Daoy (cell line): Measurements from ENCODE around the gene TYMS. TPM values are rescaled to one million over a fixed set of nuclear protein-coding genes. Genes with fewer than 3 reads are reported as not detected.
"Not testable (repeated sequence)": the region's sequence is repeated elsewhere in the genome, so short reads cannot be mapped to it uniquely, and the experiment has no call there.

Experiments
- DNase-seq: peaks from one replicate; pipeline ENCODE4 v3.0.0-alpha.2; 2015; ENCODE audit warnings: low read depth
- total RNA-seq: library from RNA; depleted of rRNA; stranded (reverse); fragments of >200 nt; shearing (Covaris generic); gene quantifications from 2 replicates; pipeline ENCODE4 v1.2.3, GENCODE V29; 2014

TYMS gene
- total RNA-seq, 1 experiment from 2014 or later: 20.9 TPM

DNA sequence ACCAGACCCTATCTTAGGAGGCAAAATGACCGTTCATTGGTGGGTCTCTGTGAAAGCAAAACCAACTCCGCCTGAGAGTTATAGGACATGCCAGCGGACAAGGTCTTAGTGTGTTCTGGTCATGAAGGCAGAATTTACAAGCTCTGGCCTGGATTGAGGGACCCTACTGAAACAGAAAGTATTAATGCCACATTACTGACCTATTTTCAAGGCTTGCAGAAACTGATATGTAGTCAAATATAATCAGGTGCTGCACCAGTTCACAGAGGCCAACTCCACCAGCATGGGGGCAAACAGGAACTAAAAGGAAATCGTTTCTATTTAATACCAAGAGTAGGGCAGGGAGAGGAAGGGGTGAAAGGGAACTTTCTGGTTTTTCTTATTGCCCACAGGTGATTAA is 19.7 kb downstream of the TYMS start:
- no peak for DNase-seq

DNA sequence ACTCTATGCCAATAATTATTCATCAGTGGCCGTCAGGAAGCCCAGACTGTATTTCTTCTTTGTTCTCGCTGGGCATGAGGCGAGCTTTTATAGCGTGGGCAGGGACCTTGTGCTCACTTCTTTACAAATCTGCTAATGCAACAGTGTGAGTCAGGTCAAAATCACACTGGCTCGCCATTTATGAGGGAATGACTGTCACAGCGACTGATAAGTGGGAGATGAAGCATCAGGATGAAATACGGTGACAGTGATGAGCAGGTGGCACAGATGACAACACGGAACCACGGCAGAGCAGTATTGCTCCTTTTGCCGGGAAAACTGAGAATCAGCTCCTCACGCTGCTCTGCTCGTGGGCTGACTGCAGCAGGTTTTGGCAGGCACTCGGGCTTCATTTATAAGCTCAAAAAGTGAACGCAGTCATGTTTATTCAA is 20.5 kb downstream of the TYMS start:
- DNase-seq: no peak

DNA sequence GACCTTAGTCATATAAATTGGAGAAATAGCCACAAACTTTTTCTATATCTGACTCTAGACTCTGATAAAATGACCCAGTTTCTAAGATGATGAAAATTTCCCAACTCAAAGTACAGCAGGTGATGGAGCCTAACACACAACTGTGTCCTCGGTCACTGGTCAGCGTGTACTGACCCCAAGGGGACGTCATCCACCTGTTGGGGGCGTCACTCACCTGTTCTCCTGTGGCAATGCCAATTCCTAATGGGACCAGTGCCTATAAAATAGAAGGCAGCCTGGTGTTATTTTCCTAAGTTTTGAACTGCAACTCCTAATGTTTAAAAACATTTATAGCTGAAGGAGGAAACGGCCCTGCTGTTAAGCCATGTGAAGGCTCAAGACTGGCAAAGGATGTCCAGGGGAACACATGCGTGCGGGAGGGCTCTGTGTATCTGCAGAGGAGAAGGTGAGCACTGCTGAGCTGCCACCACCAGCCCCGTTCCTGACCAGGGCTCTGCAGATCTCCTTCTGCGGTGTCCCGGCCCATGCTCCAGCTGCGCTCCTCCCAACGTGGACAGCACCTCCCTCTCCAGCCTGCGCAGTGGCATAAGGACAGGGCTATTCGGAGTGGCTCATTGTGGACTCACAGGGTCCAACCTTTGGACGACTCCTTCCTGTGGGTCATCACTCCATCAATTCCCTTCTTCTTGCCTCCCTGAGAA is 21.2 kb downstream of the TYMS start:
- no peak for DNase-seq

DNA sequence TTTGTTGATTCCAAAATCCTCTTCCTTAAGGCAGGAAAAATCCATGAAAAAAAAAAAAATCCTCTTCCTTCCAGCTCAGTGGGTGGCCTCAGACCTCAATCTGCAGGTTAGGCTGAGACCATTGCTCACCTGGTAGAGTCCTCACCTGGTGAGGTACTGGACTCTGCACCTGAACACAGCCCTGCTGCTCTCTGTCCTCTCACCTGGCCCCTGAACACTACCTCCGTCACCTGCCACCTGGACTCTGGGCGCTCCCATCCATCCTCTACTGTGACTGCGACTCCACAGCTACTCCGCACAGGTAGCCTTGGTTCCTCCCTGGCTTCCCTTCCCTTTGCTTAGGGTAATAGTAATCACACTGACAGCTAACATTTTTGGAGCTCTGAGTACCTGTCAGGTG is 22.1 kb downstream of the TYMS start:
- no peak for DNase-seq

DNA sequence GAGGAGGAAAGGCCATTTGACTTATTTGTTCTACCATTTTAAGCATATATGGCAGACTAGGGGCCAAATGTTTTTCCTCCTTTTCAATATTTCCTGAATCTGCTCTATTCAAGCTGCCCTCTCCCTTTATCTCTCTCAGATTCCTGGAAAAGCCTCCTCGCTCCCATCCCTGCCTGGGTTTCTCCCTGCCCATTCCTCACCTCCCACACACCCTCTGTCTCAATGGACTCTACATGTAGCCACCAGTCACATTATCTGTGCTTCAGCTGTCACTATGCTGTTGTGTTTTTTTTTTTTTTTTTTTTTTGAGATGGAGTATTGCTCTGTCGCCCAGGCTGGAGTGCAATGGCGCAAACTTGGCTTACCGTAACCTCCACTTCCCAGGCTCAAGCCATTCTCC is 22.9 kb downstream of the TYMS start:
- no peak for DNase-seq

DNA sequence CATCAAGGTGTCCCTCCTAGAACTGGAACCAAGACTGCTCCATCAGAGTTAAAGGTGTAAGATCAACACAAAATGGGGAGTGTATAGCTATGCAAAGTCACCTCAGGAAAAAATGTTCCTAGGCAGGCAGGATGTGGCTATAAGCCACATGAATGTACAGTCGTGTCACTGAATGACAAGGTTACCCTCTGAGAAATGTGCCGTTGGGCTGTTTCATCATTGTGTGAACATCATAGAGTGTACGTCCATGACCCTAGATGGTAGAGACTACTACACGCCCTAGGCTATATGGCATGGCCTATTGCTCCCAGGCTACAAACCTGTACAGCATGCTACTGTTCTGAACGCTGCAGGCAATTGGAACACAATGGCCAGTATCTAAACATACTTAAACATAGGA is 24.5 kb downstream of the TYMS start:
- no peak for DNase-seq

DNA sequence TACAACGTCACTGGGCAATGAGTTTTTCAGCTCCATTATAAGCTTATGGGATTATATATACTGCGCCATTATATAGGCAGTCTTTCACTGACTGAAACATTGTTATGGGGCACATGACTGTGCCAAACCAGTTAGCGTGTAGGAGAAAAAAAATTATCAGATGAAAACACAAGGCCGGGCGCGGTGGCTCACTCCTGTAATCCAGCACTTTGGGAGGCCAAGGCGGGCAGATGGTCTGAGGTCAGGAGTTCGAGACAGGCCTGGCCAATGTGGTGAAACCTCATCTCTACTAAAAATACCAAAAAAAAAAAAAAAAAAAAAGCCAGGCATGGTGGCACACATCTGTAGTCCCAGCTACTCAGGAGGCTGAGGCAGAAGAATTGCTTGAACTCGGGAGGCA is 25.0 kb downstream of the TYMS start:
- not testable (repeated sequence) for DNase-seq

DNA sequence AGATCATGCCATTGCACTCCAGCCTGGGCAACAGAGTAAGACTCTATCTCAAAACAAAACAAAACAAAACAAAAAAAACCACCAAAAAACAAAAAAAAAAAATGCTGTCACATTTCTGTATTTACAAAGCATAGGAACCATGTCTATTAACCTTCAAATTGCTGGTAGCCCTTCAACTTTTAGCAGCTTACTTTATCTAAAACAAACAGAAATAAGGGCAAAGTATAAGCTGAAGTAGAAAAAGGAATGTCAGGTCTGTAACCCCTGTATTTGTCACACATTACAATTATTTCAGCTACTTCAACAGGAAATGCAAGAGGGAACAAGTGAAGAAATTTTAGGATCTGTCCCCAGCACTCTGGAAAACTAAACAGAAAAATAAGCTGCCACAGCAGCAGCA is 25.4 kb downstream of the TYMS start:
- no peak for DNase-seq

DNA sequence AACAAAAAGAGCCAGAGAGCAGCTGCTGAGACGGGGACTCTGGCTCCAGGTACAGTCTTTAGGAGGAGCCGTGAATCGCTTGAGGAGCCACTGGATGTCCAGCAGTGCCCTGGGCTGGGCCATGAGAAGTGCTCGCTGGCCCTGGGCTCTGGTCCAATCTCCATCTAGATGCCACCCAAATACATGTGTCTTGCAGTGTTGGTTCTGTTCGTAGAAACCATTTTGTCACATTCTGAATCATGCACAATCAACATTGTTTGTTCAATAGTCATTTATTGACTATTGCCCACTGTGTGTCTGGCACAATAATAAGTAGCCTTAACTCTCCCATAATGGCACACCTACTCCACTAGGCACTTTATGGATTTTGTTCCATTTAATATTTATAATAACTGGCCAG is 26.1 kb downstream of the TYMS start:
- no peak for DNase-seq

DNA sequence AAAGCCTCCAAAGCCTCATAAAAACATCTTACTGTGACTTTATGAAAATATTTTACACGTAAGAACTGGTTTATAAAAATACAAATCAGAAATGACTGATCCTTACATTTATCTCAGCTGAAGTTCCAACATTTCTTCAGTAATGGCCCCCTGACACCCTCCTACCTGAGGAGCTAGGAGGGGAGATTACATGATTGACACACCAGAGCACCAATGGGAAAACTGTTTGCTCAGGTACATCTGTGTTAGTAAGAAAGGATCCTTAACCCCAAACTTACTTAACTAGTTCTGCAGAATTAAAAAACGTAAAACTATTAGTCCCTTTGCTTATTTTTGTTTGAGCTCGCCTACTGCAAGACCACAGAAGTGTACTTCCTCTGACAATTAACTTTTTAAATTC is 28.0 kb downstream of the TYMS start:
- no peak for DNase-seq

DNA sequence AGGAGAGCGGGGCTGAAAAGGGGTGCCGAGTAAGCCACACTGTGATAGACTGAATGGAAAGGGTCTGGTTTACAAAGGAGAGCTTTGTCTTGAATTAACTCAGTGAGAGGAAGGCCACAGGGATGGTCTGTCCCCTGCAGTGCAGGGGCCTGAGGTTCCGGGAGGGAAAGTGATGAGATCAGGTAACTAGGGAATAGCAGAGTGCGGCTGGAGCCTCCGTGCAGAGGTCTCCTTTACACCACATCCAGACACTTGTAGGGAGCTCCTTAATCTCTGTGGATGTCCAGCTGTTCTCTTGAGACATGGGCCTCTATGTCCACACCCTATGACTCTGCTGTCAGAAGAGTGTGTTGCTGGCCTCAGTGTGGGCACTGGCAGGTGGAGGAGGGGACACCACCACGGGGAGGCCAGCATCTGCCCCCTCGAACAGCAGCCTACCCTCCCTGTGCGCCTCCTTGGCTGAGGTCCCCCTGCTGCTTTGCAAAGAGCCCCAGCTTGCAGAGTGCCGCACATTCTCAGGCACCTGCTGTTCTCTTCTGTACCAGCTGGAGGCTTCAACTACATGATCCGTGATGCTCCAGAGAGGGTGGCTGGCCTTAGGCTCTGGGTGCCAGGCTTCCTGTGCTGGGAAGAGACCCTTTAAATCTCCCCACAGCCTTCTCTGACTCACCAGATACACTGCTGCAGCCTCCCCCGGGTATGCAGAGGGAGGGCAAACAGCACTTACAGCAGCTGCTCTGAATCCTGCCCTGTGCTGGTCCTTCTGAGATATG is 29.1 kb downstream of the TYMS start:
- no peak for DNase-seq

DNA sequence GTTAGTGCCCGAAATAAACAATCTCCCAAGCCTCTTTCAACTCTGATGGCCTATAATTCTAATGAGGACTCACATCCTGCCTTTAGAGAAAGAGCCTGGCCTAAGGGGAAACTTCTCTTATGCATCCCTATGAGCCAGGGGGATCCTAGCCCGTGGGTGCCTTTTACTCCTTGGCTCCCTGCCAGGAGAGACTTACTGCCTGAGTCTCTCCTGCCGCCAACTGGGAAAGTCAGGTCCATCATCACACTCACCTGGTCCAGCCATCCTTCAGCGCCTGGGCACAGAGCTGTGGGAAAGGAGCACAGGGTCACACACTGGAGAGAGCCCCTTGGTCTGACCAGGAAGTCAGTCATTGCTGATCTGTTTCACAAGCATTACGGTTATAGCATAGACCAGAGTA is 30.9 kb downstream of the TYMS start:
- no peak for DNase-seq

DNA sequence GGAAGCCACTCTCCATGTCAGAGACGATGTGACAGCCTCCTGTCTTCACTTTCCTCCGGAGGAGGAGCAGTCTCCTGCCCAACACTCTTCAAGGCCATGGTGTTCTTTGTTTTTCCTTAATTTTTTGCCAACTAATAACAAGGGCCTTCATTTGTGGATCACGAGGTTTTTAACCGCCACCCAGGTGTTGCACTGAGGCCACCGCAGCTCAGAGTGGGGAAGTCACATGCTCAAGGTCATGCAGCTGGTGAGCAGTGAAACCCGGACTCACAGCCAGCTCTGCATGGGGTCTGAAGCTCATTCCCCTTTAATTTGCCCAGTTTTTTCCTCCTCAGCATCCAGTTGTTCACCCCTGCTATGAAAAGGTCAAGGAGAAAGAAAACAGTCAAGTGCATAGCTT is 35.4 kb downstream of the TYMS start:
- no peak for DNase-seq

DNA sequence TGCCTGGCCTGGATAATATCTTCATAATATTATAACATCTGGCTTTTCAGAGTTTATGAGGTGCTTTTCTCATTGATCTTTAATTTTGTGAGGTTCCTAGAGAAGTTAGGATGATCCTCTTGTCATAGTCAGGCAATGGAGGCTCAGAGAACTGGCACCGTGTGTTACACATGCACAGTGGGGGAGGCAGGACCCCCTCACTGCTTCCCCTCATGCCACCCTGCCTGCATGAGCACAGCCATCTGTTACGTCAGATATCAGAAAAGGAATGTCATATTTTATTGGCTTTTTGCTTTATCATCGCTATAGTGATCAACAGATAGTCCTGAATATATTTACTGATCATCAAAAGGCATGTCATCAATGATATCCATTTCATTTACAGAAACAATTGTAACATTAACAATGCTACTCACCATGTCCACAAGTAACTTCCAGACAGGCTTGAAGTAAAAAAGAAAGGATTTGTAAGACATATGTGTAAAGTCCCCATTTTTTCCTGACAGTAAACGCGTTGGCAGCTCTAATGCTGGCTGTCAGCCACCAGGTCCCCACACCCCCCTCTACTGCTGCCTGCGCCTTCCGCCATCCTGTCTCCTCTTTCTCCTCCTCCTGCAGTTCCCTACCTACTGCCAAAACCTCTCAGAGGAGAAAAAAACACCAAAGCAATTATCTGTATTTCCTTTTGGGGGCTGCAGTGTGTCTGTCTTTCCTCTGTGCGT is 36.2 kb downstream of the TYMS start:
- DNase-seq: no peak

DNA sequence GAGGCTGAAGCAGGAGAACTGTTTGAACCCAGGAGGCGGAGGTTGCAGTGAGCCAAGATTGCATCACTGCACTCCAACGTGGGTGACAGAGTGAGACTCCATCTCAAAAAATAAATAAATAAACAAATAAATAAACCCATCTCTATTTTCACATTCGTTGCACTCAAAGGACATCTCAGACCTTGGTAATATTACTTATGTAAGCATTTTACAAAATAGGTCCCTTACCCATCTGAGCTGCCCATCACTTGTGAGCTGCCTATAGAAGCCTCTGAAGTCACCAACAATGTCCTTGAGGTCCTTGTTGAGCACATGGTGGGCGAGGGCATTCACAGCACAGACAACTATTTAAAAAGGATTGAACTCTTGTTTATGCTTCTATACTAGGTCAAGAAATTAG is 39.6 kb downstream of the TYMS start:
- no peak for DNase-seq

DNA sequence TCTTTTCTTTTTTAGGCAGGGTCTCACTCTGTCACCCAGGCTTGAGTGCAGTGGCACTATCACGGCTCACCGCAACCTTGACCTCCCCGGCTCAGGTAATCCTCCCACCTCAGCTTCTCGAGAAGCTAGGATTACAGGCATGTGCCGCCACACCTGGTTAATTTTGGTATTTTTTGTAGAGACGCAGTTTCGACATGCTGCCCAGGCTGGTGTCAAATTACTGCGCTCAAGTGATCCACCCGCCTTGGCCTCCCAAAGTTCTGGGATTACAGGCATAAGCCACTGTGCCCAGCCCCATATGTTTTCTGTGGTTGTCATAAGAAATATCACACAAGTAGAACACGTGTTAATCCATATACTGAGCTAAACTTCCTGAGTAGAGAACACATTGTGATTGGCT is 40.3 kb downstream of the TYMS start:
- DNase-seq: no peak

DNA sequence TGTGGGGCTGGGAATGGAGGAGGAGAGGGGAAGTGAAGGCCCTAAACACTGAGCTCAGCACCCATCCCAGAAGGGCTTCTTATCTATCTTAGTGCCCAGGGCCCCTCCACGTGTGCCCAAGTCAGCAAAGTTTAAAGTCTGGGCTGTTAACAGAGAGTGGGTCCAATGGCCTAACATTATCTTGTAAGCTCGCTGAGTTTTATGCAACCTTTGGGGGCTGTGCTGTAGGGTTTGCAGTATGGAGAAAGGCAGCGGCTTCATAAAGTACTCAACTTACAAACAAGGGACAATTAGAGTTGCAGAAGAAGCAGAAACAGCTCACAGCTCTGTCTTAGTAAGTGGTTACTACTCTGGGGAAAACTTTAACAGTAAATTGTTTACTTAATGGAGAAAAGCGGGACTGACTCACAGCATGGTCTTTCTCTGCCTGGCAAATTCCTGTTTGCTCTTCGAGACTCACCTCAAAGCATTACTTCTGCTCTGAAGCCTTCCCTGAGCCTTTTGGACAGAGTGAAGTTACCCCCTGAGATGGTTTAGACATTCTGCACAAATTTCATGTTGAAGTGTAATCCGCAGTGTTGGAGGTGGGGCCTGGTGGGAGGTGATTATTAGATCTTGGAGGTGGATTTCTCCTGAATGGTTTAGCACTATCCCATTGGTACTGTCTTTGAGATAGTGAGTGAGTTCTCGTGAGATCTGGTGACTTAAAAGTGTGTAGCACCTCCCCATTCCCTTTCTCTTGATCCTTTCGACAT is 45.9 kb downstream of the TYMS start:
- DNase-seq: peak; percentile 53

DNA sequence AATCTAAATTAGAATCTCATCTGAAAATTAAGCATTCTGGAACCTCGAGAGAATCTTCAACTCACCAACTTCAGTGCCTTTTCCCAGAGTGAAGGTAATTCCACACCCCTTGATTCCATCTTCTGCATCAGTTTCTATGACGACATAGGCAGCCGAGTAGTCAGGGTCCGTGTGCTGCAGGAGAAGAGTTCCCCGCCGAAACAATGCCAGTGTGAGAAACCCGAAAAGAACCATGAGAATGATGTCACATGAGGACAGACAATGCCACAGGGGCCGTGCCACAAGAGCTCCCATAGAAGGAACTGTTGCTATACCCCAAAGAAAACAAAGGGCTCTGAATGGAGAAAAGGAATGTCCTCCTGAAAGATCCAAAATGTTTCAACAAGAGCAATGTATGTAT is 49.0 kb downstream of the TYMS start:
- DNase-seq: no peak

DNA sequence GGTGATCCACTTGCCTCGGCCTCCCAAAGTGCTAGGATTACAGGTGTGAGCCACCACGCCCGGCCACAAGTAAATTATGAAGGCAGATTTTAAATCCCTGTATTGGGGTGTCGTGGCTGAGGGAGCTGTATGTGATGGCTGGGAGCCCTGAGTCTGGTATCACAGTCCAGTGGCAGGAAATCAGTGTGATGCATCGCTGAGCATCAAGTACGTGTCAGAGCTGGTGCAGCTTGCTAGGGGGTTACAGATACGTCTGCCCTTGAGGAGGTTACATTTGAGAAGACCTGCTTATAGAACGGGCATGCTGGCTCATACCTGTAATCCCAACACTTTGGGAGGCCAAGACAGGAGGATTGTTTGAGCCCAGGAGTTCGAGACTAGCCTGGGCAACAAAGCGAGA is 50.6 kb downstream of the TYMS start:
- DNase-seq: no peak

DNA sequence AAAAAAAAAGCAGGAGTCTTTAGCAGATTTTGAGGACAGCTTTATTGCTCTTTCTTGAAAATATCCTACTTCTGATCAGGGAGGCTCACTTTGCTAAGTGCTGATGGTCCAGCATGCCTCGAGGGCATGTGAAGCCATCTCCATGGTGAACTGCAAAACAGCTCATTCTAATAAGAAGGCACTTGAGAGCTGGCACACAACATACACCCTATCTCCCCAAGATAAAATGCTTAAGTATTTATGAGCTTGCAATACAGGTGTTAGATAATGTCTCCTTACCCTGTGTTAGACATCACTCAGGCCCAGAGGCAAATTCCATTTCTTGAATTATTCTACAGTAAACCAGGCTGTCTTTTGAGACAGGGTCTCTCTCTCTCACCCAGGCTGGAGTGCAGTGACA is 52.3 kb downstream of the TYMS start:
- DNase-seq: no peak

DNA sequence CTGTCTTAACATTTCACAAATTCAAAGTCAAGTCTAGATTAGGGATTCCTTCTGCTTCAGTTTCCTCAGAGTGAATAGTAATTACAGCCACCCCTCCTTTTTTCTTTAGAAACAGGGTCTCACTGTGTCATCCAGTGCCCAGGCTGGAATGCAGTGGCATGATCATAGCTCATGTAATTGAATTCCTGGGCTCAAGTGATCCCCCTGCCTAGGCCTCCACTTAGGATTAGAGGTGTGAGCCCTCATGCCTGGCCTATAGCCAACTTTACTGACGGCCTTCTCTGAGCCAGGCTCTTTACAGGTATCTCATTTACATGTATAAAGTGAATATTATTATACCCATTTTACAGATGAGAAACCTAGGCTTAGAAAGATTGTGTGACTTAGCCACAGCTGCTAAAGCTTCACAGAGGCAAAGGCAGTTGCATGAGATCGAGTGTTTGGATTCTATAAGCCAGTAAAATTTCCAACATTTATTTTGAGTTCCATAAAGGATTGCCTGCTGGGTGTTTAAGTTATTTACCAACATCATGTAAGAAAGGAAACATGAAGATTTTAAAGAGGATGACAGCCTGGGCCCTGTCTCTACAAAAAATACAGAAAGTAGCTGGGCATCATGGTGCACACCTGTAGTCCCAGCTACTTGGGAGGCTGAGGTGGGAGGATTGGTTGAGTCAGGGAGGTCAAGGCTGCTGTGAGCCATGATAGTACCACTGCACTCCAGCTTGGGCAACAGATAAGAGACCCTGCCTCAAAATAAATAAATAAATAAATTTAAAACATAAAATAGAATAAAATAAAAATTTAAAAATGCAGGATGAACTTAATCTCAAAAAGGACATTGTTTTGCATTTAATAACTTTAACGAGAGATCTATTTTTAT is 53.2 kb downstream of the TYMS start:
- no peak for DNase-seq
